ENCODE measurements around the gene TMEM143.

Gene TMEM143

GRCh38 chr19:48359123-48359522, 4.6 kb downstream of the TMEM143 start:
- no peak for DNase-seq (ENCODE audit: low read depth in 2 of 2)

GRCh38 chr19:48355365-48355954, 8.3 kb downstream of the TMEM143 start:
- DNase-seq (ENCODE audit: low read depth in 2 of 2), result no peak

GRCh38 chr19:48354332-48354992, 9.3 kb downstream of the TMEM143 start:
- DNase-seq (ENCODE audit: low read depth in 2 of 2), result no peak

- no peak for DNase-seq (ENCODE audit: low read depth in 2 of 2)
Measured at GRCh38 chr19:48353677-48354076, 10.1 kb downstream of the TMEM143 start.

GRCh38 chr19:48351341-48351752, 12.4 kb downstream of the TMEM143 start:
- peak; percentile 76 to 80 for DNase-seq (ENCODE audit: low read depth in 2 of 2)

- DNase-seq (ENCODE audit: low read depth in 2 of 2), result no peak
Measured at GRCh38 chr19:48350856-48351255, 12.9 kb downstream of the TMEM143 start.

- DNase-seq (ENCODE audit: low read depth in 2 of 2), result no peak
Measured at GRCh38 chr19:48348737-48349136, 15.0 kb downstream of the TMEM143 start.

- DNase-seq (ENCODE audit: low read depth in 2 of 2), result no peak
Measured at GRCh38 chr19:48348045-48348444, 15.7 kb downstream of the TMEM143 start.

- DNase-seq (ENCODE audit: low read depth in 2 of 2), result no peak
Measured at GRCh38 chr19:48346191-48346590, 17.5 kb downstream of the TMEM143 start.

GRCh38 chr19:48344892-48345291, 18.8 kb downstream of the TMEM143 start:
- no peak for DNase-seq (ENCODE audit: low read depth in 2 of 2)

- no peak for DNase-seq (ENCODE audit: low read depth in 2 of 2)
Measured at GRCh38 chr19:48342841-48343540, 20.7 kb downstream of the TMEM143 start.

- no peak for DNase-seq (ENCODE audit: low read depth in 2 of 2)
Measured at GRCh38 chr19:48342414-48342738, 21.4 kb downstream of the TMEM143 start.

- no peak for DNase-seq (ENCODE audit: low read depth in 2 of 2)
Measured at GRCh38 chr19:48341515-48342413, 22.0 kb downstream of the TMEM143 start.

- no peak for DNase-seq (ENCODE audit: low read depth in 2 of 2)
Measured at GRCh38 chr19:48340995-48341394, 22.7 kb downstream of the TMEM143 start.

GRCh38 chr19:48338802-48339503, 24.8 kb downstream of the TMEM143 start:
- no peak for DNase-seq (ENCODE audit: low read depth in 2 of 2)

GRCh38 chr19:48338253-48338755, 25.4 kb downstream of the TMEM143 start:
- no peak for DNase-seq (ENCODE audit: low read depth in 2 of 2)

GRCh38 chr19:48333467-48334384, 30.0 kb downstream of the TMEM143 start:
- peak; percentile 84 to 89 for DNase-seq (ENCODE audit: low read depth in 2 of 2)

- DNase-seq (ENCODE audit: low read depth in 2 of 2), result peak; percentile 78 to 85
Measured at GRCh38 chr19:48332662-48333466, 30.9 kb downstream of the TMEM143 start.

GRCh38 chr19:48332351-48332661, 31.4 kb downstream of the TMEM143 start:
- DNase-seq (ENCODE audit: low read depth in 2 of 2), result no peak

Data from activated CD4-positive, alpha-beta T cell treated with anti-CD3 and anti-CD28 coated beads for 24 hours (primary cell).